Measurements from ENCODE around the gene ABCA3.

- TF ChIP-seq MAX (IDR thresholded peaks at IDR 0.05) (no peak), CEBPB (IDR thresholded peaks at IDR 0.05) (no peak), YY1 (IDR thresholded peaks at IDR 0.05; ENCODE audit: low read depth) (no peak)
These were observed 104.0 kb downstream of the ABCA3 start, which contains the start of gene DNASE1L2 for GRCh38 chr16:2236337-2237101.

All from Ishikawa (cell line).